ENCODE measurements around the gene PRSS1. TPM values are rescaled to one million over a fixed set of nuclear protein-coding genes. Genes with fewer than 3 reads are reported as not detected.
"Not testable (repeated sequence)": the region's sequence is repeated elsewhere in the genome, so short reads cannot be mapped to it uniquely, and the experiment has no call there.

PRSS1 gene
- total RNA-seq, 1 donor from 2014 or later = not detected

DNA sequence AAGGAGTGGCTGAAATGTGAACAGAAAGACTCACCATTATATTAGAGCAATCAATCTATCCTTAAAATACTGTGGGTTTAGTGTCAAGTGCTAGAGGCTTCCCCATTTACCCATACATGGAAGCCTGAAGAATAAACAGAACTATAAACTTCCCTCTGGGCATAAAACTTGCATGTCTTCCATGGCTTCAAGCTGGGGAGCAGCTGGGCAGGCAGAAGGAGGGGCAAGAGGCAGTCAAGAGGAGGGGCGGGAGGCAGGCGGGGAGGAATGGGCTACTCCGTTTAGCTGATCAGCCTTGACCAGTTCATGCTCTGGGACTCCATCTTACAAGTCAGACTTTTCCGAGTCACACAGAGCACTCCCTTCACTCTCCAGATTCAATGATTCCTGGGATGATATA, 3.5 kb upstream of the PRSS1 start:
- no peaks in the 10 kb centered on the region for H3K36me3 ChIP-seq
- H3K9me3 Mint-ChIP-seq = no peaks in the 10 kb centered on the region

DNA sequence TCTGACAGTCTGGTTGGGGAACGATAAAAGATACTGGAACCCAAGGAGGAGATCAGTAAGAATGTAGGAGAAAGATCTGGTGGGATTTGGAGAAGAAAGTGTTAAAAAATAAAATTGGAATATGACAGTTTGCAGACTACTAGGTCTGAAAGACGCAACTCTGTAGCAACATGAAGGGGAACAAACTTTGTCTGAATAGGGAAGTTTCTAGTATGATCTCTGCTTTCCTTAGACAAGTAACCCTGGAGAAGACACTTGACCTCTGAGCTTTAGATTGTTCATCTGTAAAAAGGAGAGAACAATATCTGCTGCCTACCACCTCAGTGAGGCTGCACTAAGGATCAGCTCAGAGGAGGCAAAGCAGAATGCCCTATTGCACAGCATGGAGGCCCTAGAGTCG, 3.0 kb upstream of the PRSS1 start:
- no peak for DNase-seq (ENCODE audit: low spot score)
- Mint-ChIP-seq H3K27ac (no peak overlapping the region), H3K36me3 (no peaks in the 10 kb centered on the region), H3K4me3 (no peak overlapping the region), H3K27me3 (ENCODE audit: insufficient read depth, low read depth) (peaks cover 4% of the 10 kb centered on the region), H3K4me1 (no peaks in the 10 kb centered on the region), H3K9me3 (no peaks in the 10 kb centered on the region)
- TF ChIP-seq EZH2 (IDR thresholded peaks at IDR 0.05) = no peak
- TF ChIP-seq, protein P1, sequence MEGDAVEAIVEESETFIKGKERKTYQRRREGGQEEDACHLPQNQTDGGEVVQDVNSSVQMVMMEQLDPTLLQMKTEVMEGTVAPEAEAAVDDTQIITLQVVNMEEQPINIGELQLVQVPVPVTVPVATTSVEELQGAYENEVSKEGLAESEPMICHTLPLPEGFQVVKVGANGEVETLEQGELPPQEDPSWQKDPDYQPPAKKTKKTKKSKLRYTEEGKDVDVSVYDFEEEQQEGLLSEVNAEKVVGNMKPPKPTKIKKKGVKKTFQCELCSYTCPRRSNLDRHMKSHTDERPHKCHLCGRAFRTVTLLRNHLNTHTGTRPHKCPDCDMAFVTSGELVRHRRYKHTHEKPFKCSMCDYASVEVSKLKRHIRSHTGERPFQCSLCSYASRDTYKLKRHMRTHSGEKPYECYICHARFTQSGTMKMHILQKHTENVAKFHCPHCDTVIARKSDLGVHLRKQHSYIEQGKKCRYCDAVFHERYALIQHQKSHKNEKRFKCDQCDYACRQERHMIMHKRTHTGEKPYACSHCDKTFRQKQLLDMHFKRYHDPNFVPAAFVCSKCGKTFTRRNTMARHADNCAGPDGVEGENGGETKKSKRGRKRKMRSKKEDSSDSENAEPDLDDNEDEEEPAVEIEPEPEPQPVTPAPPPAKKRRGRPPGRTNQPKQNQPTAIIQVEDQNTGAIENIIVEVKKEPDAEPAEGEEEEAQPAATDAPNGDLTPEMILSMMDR (IDR thresholded peaks at IDR 0.05) = no peak
- no peak for TF ChIP-seq EZH2phosphoT487 (IDR thresholded peaks at IDR 0.05)
- Histone ChIP-seq H2AFZ (replicated peaks) (no peak overlapping the region), H3K4me1 (no peaks in the 10 kb centered on the region), H3K4me2 (no peak overlapping the region), H3K36me3 (no peaks in the 10 kb centered on the region), H3K9ac (no peak overlapping the region), H4K20me1 (ENCODE audit: low read depth) (no peaks in the 10 kb centered on the region), H3K4me3 (no peak overlapping the region), H3K27me3 (no peaks in the 10 kb centered on the region), H3K79me2 (ENCODE audit: low read depth) (no peaks in the 10 kb centered on the region), H3K27ac (no peak overlapping the region), H3F3A (ENCODE audit: low read depth) (no peaks in the 10 kb centered on the region), H3K9me3 (ENCODE audit: low read depth) (no peaks in the 10 kb centered on the region)

More for the DNA sequence above, 3.5 kb upstream of the PRSS1 start:
- Histone ChIP-seq H4K20me1 (ENCODE audit: low read depth) (no peaks in the 10 kb centered on the region), H3K79me2 (ENCODE audit: low read depth) (no peaks in the 10 kb centered on the region), H3K9ac (no peak overlapping the region), H3K9me3 (ENCODE audit: low read depth) (no peaks in the 10 kb centered on the region), H3F3A (ENCODE audit: low read depth) (no peaks in the 10 kb centered on the region), H3K4me1 (no peaks in the 10 kb centered on the region), H3K4me3 (no peak overlapping the region), H3K4me2 (no peak overlapping the region), H3K27me3 (no peaks in the 10 kb centered on the region), H2AFZ (replicated peaks) (no peak overlapping the region), H3K27ac (no peak overlapping the region)
- Mint-ChIP-seq H3K27ac (no peak overlapping the region), H3K4me3 (no peak overlapping the region), H3K27me3 (ENCODE audit: insufficient read depth, low read depth) (peaks cover 3% of the 10 kb centered on the region), H3K36me3 (no peaks in the 10 kb centered on the region), H3K4me1 (no peaks in the 10 kb centered on the region)
- TF ChIP-seq, protein P1 (IDR thresholded peaks at IDR 0.05) = no peak
- TF ChIP-seq EZH2phosphoT487 (IDR thresholded peaks at IDR 0.05) = no peak
- TF ChIP-seq EZH2 (IDR thresholded peaks at IDR 0.05) = no peak
- DNase-seq (ENCODE audit: low spot score) = no peak

DNA sequence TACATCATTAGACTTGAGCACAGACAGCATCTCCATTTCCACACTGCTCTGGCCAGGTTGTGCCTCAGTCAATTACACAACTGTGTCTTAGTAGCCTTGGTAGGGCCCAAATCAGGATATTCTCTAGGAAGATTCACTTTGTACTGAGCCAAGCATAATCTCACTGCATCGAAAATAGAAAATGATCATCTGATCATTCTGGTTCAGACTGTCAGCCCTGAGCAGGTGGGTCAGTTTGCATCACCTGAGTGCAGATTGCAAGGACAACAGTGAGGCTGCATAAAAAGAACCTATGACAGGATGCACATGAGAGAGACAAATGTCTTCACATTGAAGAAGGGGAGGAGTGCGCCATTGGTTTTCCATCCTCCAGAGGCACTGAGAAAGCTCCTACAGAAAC, 862 bp upstream of the PRSS1 start:
- not testable (repeated sequence) for H3K79me2 ChIP-seq (ENCODE audit: low read depth); H3K4me1 ChIP-seq; H3K9me3 Mint-ChIP-seq; H3F3A ChIP-seq (ENCODE audit: low read depth); H3K27ac Mint-ChIP-seq; H3K9ac ChIP-seq; H3K36me3 ChIP-seq; H3K4me2 ChIP-seq; H3K9me3 ChIP-seq (ENCODE audit: low read depth); H3K4me3 ChIP-seq; H3K27ac ChIP-seq; H2AFZ ChIP-seq (replicated peaks); H3K27me3 Mint-ChIP-seq (ENCODE audit: insufficient read depth, low read depth); H3K4me1 Mint-ChIP-seq; H3K36me3 Mint-ChIP-seq; H3K27me3 ChIP-seq; H4K20me1 ChIP-seq (ENCODE audit: low read depth); DNase-seq (ENCODE audit: low spot score); H3K4me3 Mint-ChIP-seq

DNA sequence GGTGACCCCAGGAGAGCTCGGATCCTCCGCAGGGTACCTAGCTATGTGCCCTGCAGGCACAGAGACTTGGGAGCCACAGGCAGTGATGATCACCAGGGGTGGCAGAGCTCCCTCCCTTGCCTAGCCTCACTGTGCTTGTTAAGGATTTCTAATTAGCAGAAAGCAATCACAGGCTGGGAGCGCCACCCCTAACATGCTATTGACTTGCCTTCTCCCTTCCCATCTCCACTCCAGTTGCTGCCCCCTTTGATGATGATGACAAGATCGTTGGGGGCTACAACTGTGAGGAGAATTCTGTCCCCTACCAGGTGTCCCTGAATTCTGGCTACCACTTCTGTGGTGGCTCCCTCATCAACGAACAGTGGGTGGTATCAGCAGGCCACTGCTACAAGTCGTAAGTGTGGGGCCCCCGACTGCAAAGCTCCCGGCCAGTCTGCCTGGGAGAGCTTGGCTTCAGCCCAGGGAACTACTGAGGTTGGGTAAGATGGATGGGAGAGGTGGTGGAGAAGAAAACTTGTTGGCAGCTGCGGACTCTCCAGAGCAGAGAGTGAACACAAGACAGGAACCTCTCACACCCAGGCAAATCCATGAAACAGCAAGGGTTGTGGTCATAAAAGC, 1.2 kb downstream of the PRSS1 start:
- Histone ChIP-seq H4K20me1 (ENCODE audit: low read depth) (no peaks in the 10 kb centered on the region), H3K36me3 (no peaks in the 10 kb centered on the region), H2AFZ (replicated peaks) (no peak overlapping the region), H3K4me2 (no peak overlapping the region), H3K9ac (no peak overlapping the region), H3K27me3 (no peaks in the 10 kb centered on the region), H3K9me3 (ENCODE audit: low read depth) (no peaks in the 10 kb centered on the region), H3K4me3 (no peak overlapping the region), H3K4me1 (no peaks in the 10 kb centered on the region), H3F3A (ENCODE audit: low read depth) (no peaks in the 10 kb centered on the region), H3K79me2 (ENCODE audit: low read depth) (no peaks in the 10 kb centered on the region), H3K27ac (no peak overlapping the region)
- H3K27me3 Mint-ChIP-seq (ENCODE audit: insufficient read depth, low read depth) = peaks cover 6% of the 10 kb centered on the region
- DNase-seq (ENCODE audit: low spot score) = no peak
- H3K9me3 Mint-ChIP-seq = peaks cover 2% of the 10 kb centered on the region
- TF ChIP-seq EZH2phosphoT487 (IDR thresholded peaks at IDR 0.05) = no peak
- TF ChIP-seq, protein P1 (IDR thresholded peaks at IDR 0.05) = no peak
- no peak for TF ChIP-seq EZH2 (IDR thresholded peaks at IDR 0.05)
- H3K36me3 Mint-ChIP-seq = no peaks in the 10 kb centered on the region
- no peaks in the 10 kb centered on the region for H3K4me1 Mint-ChIP-seq
- H3K4me3 Mint-ChIP-seq = no peak overlapping the region
- H3K27ac Mint-ChIP-seq = no peak overlapping the region

DNA sequence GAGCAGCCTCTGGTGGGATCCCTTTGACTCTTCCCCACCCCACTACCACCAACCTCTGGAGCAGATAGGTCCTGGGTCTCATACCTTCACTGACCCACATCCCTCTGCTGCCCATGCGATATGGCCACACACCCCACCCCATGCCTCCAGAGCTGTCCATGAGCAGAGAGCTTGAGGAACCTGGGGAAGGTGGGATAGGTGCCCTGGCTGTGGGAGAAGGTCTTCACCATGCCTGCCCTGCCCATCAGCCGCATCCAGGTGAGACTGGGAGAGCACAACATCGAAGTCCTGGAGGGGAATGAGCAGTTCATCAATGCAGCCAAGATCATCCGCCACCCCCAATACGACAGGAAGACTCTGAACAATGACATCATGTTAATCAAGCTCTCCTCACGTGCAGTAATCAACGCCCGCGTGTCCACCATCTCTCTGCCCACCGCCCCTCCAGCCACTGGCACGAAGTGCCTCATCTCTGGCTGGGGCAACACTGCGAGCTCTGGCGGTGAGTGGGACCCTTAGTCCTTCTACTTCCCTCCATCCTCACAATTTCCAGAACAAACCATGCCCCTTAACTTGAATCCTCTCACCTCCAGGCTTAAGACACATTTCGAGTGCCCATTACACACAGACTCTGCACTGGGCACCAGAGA, 2.4 kb downstream of the PRSS1 start:
- not testable (repeated sequence) for H3K9me3 Mint-ChIP-seq; DNase-seq (ENCODE audit: low spot score); H3K27me3 Mint-ChIP-seq (ENCODE audit: insufficient read depth, low read depth); H3K4me1 Mint-ChIP-seq; H3K4me2 ChIP-seq; H4K20me1 ChIP-seq (ENCODE audit: low read depth); H3K9ac ChIP-seq; H3K9me3 ChIP-seq (ENCODE audit: low read depth); H3K79me2 ChIP-seq (ENCODE audit: low read depth); H3K27ac ChIP-seq; H3K4me3 ChIP-seq; H2AFZ ChIP-seq (replicated peaks); H3K27me3 ChIP-seq; H3K4me1 ChIP-seq; H3K27ac Mint-ChIP-seq; H3K4me3 Mint-ChIP-seq; H3K36me3 ChIP-seq; H3F3A ChIP-seq (ENCODE audit: low read depth); H3K36me3 Mint-ChIP-seq
